K562 (cell line): ENCODE measurements around the gene PHYKPL. TPM values are rescaled to one million over a fixed set of nuclear protein-coding genes. Genes with fewer than 3 reads are reported as not detected.
A peak's percentile ranks its signal among the peaks of the same experiment; 100 is the strongest.

Experiments
- ATAC-seq: fragments of 200-7000 bp; cut with Tn5 transposase; 3 replicates; pipeline ENCODE4 v1.9.1; 2020; ENCODE audit warnings: moderate library complexity
- BruUV-seq: library from RNA; stranded (reverse); fragments of 400-500 nt; replicated peaks from 2 replicates; lab custom pipeline; 2021; lab: Mats Ljungman, UMichigan
- CTCF ChIA-PET: fragments of 300-600 bp; formaldehyde crosslinking; extraction: SDS; loops from one replicate; lab custom pipeline; 2021; ENCODE audit warnings: low intra/inter-chr PET ratio; lab: Yijun Ruan, JAX
- POLR2A ChIA-PET: fragments of 300-600, 350-650 bp; sonication (Branson Sonifier 250); formaldehyde crosslinking; extraction: SDS; loops from one replicate; lab custom pipeline; 2021; ENCODE audit warnings: antibody characterized with exemption, inconsistent platforms; lab: Yijun Ruan, JAX
- DNase-seq, 4 experiments: peaks; one replicate each; pipeline versions ENCODE4 v3.0.0 to v3.0.0-alpha.2; 2011 to 2018; ENCODE audit warnings: low spot score in 3 of 4, mixed read lengths in 3 of 4; ENCODE audit errors: extremely low read depth in 1 of 4
- FAIRE-seq: peaks from 2 replicates; lab custom pipeline; 2011; peaks lifted over from hg19 to GRCh38; lab: Jason Lieb, UNC
- H2AFZ ChIP-seq: 2 replicates; pipeline ENCODE4 v1.6.0; 2011; ENCODE audit warnings: low read depth, low read length, control low read depth, inconsistent platforms
- H3K27ac ChIP-seq: fragments of 200-600 bp; 3 replicates; pipeline ENCODE4 v1.8.0; 2011; ENCODE audit warnings: low read depth, mild to moderate bottlenecking, control low read depth, inconsistent platforms, low read length, moderate library complexity, mixed read lengths; ENCODE audit errors: extremely low read depth
- H3K27me3 ChIP-seq, 2 experiments: fragments of 300-600 bp in 1 of 2; 2 replicates in 1 of 2; 3 replicates in 1 of 2; pipeline versions ENCODE4 v1.6.0 to v1.8.0; 2011; ENCODE audit warnings: inconsistent platforms in 2 of 2, low read length in 2 of 2, mild to moderate bottlenecking in 1 of 2, mixed read lengths in 1 of 2, moderate library complexity in 1 of 2; ENCODE audit not compliant: control insufficient read depth in 2 of 2, insufficient read depth in 2 of 2
- H3K36me3 ChIP-seq: fragments of 300-600 bp; 3 replicates; pipeline ENCODE4 v1.8.0; 2011; ENCODE audit warnings: mild to moderate bottlenecking, low read length, inconsistent platforms; ENCODE audit not compliant: control insufficient read depth, insufficient read depth
- H3K4me1 ChIP-seq, 2 experiments: fragments of 200-600 bp in 1 of 2; replicated peaks in 1 of 2; 2 replicates in 1 of 2; 3 replicates in 1 of 2; pipeline versions ENCODE4 v1.5.1 to v1.8.0; 2011; ENCODE audit warnings: inconsistent platforms in 2 of 2, low read length in 2 of 2, mild to moderate bottlenecking in 1 of 2, mixed read lengths in 1 of 2, moderate library complexity in 1 of 2; ENCODE audit not compliant: control insufficient read depth in 2 of 2, insufficient read depth in 2 of 2
- H3K4me2 ChIP-seq: 2 replicates; pipeline ENCODE4 v1.6.1; 2011; ENCODE audit warnings: low read length, control low read depth, inconsistent platforms, mixed read lengths; ENCODE audit not compliant: insufficient read depth
- H3K4me3 ChIP-seq: fragments of 200-600 bp; sonication (generic), shearing (Covaris generic); 2 replicates; pipeline ENCODE4 v1.5.1; 2016; ENCODE audit warnings: control low read depth, inconsistent platforms
- H3K79me2 ChIP-seq: fragments of 200-600 bp; 3 replicates; pipeline ENCODE4 v1.8.0; 2011; ENCODE audit warnings: low read length, inconsistent platforms; ENCODE audit not compliant: control insufficient read depth, insufficient read depth
- H3K9ac ChIP-seq, 2 experiments: 2 replicates each; pipeline versions ENCODE4 v1.6.0 to v1.6.1; 2011; ENCODE audit warnings: low read depth in 2 of 2, low read length in 2 of 2, control low read depth in 1 of 2, inconsistent platforms in 1 of 2, mild to moderate bottlenecking in 1 of 2, mixed read lengths in 1 of 2; ENCODE audit not compliant: insufficient read depth in 1 of 2
- H3K9me1 ChIP-seq: one replicate; pipeline ENCODE4 v1.6.0; 2011; ENCODE audit warnings: inconsistent platforms, mild to moderate bottlenecking, low read length, moderate library complexity; ENCODE audit not compliant: control insufficient read depth, insufficient read depth
- H3K9me3 ChIP-seq: replicated peaks from 2 replicates; pipeline ENCODE4 v1.5.1; 2011; ENCODE audit warnings: low read depth, low read length, inconsistent platforms; ENCODE audit not compliant: control insufficient read depth, insufficient read depth
- H4K20me1 ChIP-seq: replicated peaks from 2 replicates; pipeline ENCODE4 v1.6.1; 2011; ENCODE audit warnings: low read length, inconsistent platforms, mixed read lengths; ENCODE audit not compliant: control insufficient read depth, insufficient read depth
- BCLAF1 ChIP-seq, 2 experiments: fragments of 450-650 bp in 1 of 2; IDR thresholded peaks; 2 replicates each; pipeline ENCODE4 v1.6.1; 2011 to 2017; ENCODE audit warnings: low read depth in 2 of 2, antibody characterized with exemption in 1 of 2, borderline replicate concordance in 1 of 2, low read length in 1 of 2, mild to moderate bottlenecking in 1 of 2, mixed read lengths in 1 of 2; ENCODE audit not compliant: control insufficient read depth in 1 of 2
- HOMEZ ChIP-seq: fragments of 250-450 bp; sonication (Bioruptor Pico); IDR thresholded peaks from 2 replicates; pipeline ENCODE4 v1.4.0; 2020; ENCODE audit warnings: mild to moderate bottlenecking, moderate library complexity
- RBFOX2 ChIP-seq: fragments of 200-400 bp; formaldehyde crosslinking; IDR thresholded peaks from 2 replicates; pipeline ENCODE4 v1.6.1; 2017; ENCODE audit warnings: low read depth, mild to moderate bottlenecking, low read length, moderate library complexity
- VEZF1 ChIP-seq: fragments of 200-800 bp; sonication (Bioruptor generic); IDR thresholded peaks from 2 replicates; pipeline ENCODE4 v1.6.1; 2017; ENCODE audit warnings: missing genetic modification characterization, missing compliant biosample characterization
- ZBTB7A ChIP-seq: IDR thresholded peaks from 2 replicates; pipeline ENCODE4 v1.6.1; 2011; ENCODE audit warnings: low read depth, mild to moderate bottlenecking, low read length, moderate library complexity, borderline replicate concordance; ENCODE audit not compliant: control insufficient read depth
- ZNF740 ChIP-seq, 3 experiments: fragments of 200-800 bp in 1 of 3; sonication (Bioruptor generic) in 1 of 3; sonication (generic) in 1 of 3; formaldehyde crosslinking in 1 of 3; IDR thresholded peaks; 2 replicates each; pipeline versions ENCODE4 v1.6.1 to v1.8.0; 2016 to 2022; ENCODE audit warnings: mild to moderate bottlenecking in 2 of 3, missing compliant biosample characterization in 2 of 3, missing genetic modification characterization in 2 of 3, missing genetic modification reagents in 1 of 3
- WGBS: fragments of 100-300 bp; shearing (Covaris generic); methylation state at CpG from one replicate; pipeline ENCODE4 v1.1.6; 2016; ENCODE audit warnings: low coverage, mixed read lengths; ENCODE audit not compliant: insufficient coverage; ENCODE audit errors: missing lambda C conversion rate; 5-methylcytosine and 5-hydroxymethylcytosine counted together
- in situ Hi-C: fragments of 300-500 bp; cut with MboI; formaldehyde crosslinking; loops from 4 replicates; pipeline ENCODE4 v1.15.0; 2018; ENCODE audit warnings: inconsistent platforms, mixed read lengths
- intact Hi-C: fragments of 100-400 bp; cut with micrococcal nuclease; formaldehyde crosslinking; loops from 2 replicates; pipeline ENCODE4 v1.14.2; 2022
- polyA plus RNA-seq, 8 experiments: library from polyadenylated mRNA; depleted of rRNA in 4 of 8; stranded (reverse) in 5 of 8; unstranded in 3 of 8; fragments of >200 nt; fragmentation: Nextera tagmentation in 2 of 8; fragmentation: Illumina TruSeq in 1 of 8; extraction: Ambion mirVana in 2 of 8; extraction: Trizol in 1 of 8; gene quantifications; 2 replicates each; pipeline versions ENCODE4 v1.2.1 to v1.2.3, GENCODE V29; 2011 to 2014; ENCODE audit warnings: inconsistent platforms in 1 of 8, missing spikeins in 1 of 8
- total RNA-seq, 7 experiments: library from RNA; depleted of rRNA in 6 of 7; stranded (reverse); fragments of >200 nt in 6 of 7; fragmentation: Illumina TruSeq in 2 of 7; extraction: Trizol in 2 of 7; gene quantifications; 2 replicates each; pipeline versions ENCODE4 v1.2.1 to v1.2.3, GENCODE V29; 2011 to 2021; ENCODE audit warnings: low replicate concordance in 1 of 7

PHYKPL gene
- total and polyA plus RNA-seq, 9 of the 15 experiments (the other 6 are each of a cell fraction or from before 2014, with no cell fraction given), result 4.7 to 34.7 (median 18.6) TPM

- FAIRE-seq (no peak), ATAC-seq (no peak), DNase-seq (peak in 2 of 4 experiments; percentile 53)
- no TSS peak for BruUV-seq
- H3K27me3 ChIP-seq, result no peaks in the 10 kb centered on the region
- H2AFZ ChIP-seq, result no peak overlapping the region
- no peaks in the 10 kb centered on the region for H3K9me3 ChIP-seq
- peaks cover 79% of the 10 kb centered on the region for H4K20me1 ChIP-seq
- peaks cover 62% of the 10 kb centered on the region for H3K79me2 ChIP-seq
- H3K27ac ChIP-seq, result no peak overlapping the region
- H3K4me2 ChIP-seq, result no peak overlapping the region
- in situ Hi-C loops (no loop called here), intact Hi-C loops (no loop called here)
- H3K4me1 ChIP-seq, result peaks cover 20 to 21% of the 10 kb centered on the region in 2 experiments; a peak in 4 of 5 replicates
- no peak overlapping the region for H3K9ac ChIP-seq
- CTCF ChIA-PET, result no interaction called here
- H3K4me3 ChIP-seq, result no peak overlapping the region
- POLR2A ChIA-PET, result interaction anchor here (0.6 to 12.7 kb wide), 4 partner anchors 12 to 174 kb away, joined by 3 to 162 read pairs (median 4); partner anchors contain the start of gene PHYKPL
- 76% methylated on average over 5 of the region's 5 CpGs for WGBS
- peaks cover 10% of the 10 kb centered on the region for H3K9me1 ChIP-seq
- peaks cover 85% of the 10 kb centered on the region for H3K36me3 ChIP-seq
- TF ChIP-seq ZNF740 (CRISPR knock-in tag; IDR thresholded peaks at IDR 0.05) (peak; percentile 32; the same call in 1 of the 2 replicates), ZNF740 (tag; IDR thresholded peaks at IDR 0.05) (no peak), RBFOX2 (peak; percentile 52; the same call in 1 of the 2 replicates), HOMEZ (CRISPR knock-in tag) (no peak), VEZF1 (CRISPR knock-in tag) (peak; percentile 21; the same call in 1 of the 2 replicates), BCLAF1 (IDR thresholded peaks at IDR 0.05; ENCODE audit: borderline replicate concordance in 1 of 2, control insufficient read depth in 1 of 2, low read depth in 2 of 2, low read length in 1 of 2) (0 out of 4 replicates have a peak, but pooled peaks of 1 of the 2 experiments have one; percentile 13), ZBTB7A (peak; percentile 38; the same call in 1 of the 2 replicates)
Observed at GRCh38 chr5:178208540-178209227, 23.9 kb downstream of the PHYKPL start.
